Erythroblast (primary cell): ENCODE results near the gene ZNF582.
"Not testable (repeated sequence)": the region's sequence is repeated elsewhere in the genome, so short reads cannot be mapped to it uniquely, and the experiment has no call there.

Experiments
- DNase-seq, 2 experiments: peaks; one replicate each; lab custom pipeline; 2025; lab: John Stamatoyannopoulos, UW
- GATA1 ChIP-seq: IDR thresholded peaks from 2 replicates; pipeline ENCODE4 v1.6.1; 2011; ENCODE audit warnings: low read depth, mild to moderate bottlenecking, control low read depth, low read length, moderate library complexity
- POLR2A ChIP-seq: IDR thresholded peaks from 2 replicates; pipeline ENCODE4 v1.6.1; 2011; ENCODE audit warnings: mild to moderate bottlenecking, low read length

The ZNF582 gene

DNA sequence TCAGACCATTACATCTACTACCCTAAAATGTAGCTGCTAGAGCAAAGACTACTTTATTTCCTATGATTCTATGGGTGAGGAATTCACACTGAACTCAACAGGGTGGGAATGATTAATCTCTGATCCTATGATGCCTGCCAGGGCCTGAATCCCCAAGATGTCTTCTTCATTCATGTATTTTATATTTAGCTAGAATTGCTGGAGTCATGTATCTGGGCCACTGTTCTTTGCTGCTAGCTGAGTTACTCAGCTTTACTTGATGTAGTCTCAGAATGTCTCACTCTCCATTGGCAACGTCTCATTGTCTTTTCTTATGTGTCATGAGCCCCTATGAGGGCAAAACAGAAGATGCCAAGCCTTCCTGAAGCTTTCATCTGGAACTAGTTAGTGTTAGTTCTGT, 21.1 kb downstream of the ZNF582 start:
- TF ChIP-seq GATA1 (no peak), POLR2A (no peak)
- no peak for DNase-seq

DNA sequence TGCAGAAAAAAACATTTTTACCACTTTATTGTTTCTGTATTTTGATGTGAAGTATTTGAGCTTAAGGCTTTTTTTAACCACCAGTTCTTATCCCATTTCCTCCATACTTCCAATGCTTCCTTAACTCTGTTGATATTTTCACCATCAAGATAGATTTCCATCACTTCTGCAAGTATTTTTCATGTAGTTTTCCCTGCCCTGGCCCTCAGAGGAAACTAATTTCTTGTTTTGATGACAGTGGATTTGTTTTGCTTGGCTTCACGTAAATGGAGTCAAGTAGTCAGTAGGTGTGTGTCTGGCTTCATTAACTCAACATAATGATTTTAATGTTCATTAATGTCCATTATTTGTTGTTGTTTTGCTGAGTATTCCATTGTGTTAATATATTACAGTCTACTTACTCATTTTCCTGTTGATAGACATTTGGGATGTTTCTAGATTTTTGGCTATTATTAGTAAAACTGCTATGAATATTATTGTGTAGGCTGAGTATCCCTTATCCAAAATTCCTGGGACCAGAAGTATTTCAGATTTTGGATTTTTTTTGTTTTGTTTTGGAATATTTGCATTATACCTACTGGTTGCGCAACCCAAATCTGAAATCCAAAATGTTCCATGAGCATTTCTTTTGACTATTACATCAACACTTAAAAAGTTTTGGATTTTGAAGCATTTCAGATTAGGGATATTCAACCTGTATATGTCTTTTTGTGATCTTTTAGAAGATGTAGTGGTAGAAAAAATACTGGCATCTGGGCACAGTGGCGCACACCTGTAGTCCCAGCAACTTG, 23.3 kb downstream of the ZNF582 start:
- TF ChIP-seq POLR2A (no peak), GATA1 (no peak)
- DNase-seq: no peak

DNA sequence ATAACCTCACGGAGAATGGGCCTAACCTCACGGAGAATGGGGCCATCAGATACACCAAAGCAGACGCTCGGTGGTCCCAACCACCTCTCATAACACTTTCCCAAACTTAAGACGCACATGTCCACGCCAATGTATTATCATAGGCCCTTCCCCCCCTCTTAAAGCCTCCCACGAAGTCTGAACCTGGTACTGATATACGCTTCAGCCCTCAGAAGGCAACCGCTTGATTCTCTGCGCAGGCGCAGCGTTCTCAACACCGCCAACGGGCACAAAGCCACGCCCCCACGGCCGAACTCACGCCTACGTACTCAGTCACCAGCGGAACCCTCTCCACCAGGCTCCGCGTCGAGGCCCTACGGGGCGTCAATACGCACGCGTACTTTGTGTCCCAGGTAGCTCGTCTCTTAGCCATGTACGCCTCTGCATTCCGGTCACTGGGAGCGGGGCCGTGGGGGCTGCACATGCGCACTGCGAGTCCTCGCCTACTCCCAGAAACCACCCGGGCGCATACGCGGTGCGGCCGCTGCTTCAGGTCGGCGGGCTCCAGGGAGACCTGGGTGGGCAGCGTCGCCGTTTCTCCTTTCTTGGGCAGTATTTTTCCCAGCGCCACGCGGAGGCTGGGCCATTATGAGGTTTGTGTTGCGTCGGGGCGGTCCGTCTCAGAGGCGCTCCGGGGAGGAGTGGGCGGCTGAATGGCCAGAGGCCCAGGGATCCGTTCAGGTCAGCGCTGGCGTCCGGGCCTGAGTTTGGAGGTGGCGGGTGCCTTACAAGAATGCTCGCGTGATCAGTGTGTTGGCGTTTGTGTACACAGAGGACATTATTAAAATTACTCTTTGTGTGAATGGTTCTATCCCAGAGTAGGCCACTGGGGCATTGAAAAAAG, 25.3 kb downstream of the ZNF582 start:
- TF ChIP-seq POLR2A (peak; percentile 62), GATA1 (no peak)
- DNase-seq: peak; percentile 93 to 94

DNA sequence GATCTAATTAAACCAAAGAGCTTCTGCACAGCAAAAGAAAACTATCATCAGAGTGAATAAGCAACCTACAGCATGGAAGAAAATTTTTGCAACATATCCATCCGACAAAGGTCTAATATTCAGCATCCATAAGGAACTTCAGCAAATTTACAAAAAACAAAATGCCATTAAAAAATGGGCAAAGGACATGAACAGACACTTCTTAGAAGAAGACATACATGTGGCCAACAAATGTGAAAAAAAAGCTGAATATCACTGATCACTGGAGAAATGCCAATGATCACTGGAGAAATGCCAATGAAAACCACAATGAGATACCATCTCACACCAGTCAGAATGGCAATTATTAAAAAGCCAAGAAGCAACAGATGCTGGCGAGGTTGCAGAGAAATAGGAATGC, 32.5 kb downstream of the ZNF582 start:
- peak in 1 of 2 experiments; percentile 16 for DNase-seq
- no peak for TF ChIP-seq POLR2A
- no peak for TF ChIP-seq GATA1

DNA sequence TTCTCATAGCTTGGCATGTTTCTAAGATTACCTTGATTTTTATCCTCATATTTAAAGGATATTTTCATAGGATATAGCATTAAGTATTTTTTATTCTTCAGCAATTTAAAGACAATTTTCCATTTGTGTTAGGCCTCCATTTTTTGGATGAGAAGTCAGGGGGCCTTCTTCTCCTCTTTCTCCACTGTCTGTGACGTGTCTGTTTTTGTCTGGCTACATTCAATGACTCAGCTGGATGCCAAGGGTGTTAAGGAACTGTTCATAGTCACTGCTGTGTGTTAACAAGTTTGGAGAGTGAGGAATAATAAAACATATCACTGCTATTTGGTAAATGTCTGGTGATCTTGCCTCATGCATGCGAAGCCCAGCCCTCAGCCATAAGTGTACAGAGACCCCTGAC, 36.4 kb downstream of the ZNF582 start:
- no peak for DNase-seq

DNA sequence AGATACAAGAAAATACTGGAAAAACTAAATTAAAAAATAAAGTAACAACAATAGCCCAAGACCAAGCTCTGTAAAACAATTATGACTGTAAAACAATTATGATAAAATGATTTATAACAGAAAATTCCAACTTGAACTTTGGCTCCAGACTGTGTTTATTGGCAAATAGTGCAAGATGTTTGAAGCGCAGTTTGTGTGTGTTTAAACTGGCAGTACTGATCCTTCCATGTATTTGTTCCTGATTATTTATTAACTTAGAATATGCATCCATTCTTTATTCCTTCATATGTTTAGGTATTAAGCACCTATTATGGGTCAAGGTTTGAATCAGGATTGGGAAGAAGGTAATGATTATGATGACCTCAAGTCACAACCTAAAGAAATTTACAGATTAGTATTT, 37.8 kb downstream of the ZNF582 start:
- DNase-seq: no peak
- no peak for TF ChIP-seq GATA1
- no peak for TF ChIP-seq POLR2A

More for the DNA sequence above, 36.4 kb downstream of the ZNF582 start:
- TF ChIP-seq POLR2A (no peak), GATA1 (no peak)

DNA sequence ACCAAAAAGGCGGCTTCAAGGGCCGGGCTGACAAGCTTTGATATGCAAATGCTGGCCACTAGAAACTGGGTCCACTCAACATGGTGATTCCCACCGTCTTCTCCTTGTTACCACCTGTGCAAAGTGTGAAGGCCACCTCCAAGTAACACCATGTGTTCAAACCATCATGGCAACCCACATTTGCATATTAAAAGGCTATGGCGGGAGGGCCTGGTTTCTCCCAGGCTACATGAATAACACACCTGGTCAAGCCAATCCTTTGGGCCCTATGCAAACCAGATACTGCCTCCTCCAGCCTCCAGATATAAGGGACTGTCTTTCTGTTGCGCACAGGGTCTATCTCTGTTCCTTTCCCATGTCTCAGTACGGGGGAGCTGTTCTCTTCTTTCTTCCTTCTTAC, 42.1 kb downstream of the ZNF582 start:
- TF ChIP-seq POLR2A (no peak), GATA1 (no peak)
- no peak for DNase-seq

DNA sequence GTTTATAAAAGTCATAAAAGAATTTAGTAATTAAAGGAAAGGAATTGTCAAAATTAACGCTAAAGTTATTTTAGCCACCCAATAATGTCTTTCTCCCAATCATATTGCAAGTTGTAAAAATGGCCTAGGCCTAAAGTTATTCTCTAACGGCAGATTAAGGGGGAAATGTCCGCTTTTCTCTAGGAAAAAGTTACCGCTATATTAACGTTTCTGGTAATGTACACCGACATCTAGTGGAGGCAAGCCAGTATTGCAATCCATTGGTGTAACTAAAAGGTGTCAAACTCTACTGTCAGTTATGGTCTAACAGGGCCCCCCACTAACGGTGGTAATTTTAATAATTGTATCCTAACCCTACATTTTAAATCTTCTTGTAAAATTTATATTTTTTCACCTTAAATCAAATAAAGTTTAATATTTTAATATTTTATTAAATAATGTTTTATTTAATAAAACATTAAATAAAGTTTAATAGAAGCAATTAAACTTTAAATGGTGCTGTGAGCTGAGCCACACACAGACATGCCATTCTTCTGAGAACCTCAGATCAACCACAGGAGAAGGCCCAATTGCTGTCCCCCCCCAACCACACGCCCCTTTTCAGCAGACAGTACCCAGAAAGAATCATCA, 42.8 kb downstream of the ZNF582 start:
- peak; percentile 74 to 80 for DNase-seq
- no peak for TF ChIP-seq GATA1
- no peak for TF ChIP-seq POLR2A

DNA sequence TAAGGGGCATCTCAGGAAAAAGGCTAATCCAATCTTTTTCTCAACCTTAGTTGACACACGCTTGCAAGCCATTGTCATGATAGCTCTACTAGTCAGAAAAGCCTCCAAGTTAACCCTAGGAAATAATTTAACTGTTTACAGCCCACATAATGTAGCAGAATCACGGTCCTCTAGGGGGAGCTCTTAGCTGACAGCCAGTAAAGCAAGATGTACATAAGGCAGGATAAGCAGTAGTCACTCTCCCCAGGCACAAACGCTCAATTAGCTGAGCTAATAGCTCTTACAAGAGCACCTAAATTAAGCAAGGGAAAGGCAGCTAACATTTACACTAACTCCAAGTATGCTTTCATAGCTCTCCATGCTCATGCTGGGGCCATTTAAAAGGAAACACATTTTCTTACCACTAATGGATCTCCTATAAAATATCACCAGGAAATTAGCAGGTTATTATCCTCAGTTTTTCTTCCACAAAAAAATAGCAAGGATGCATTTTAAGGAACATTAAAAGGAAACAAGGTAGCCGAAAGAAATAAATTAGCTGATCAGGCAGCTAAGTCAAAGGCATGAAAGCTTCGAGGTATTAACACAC, 45.0 kb downstream of the ZNF582 start:
- TF ChIP-seq POLR2A (no peak), GATA1 (no peak)
- DNase-seq: peak; percentile 53 to 60

DNA sequence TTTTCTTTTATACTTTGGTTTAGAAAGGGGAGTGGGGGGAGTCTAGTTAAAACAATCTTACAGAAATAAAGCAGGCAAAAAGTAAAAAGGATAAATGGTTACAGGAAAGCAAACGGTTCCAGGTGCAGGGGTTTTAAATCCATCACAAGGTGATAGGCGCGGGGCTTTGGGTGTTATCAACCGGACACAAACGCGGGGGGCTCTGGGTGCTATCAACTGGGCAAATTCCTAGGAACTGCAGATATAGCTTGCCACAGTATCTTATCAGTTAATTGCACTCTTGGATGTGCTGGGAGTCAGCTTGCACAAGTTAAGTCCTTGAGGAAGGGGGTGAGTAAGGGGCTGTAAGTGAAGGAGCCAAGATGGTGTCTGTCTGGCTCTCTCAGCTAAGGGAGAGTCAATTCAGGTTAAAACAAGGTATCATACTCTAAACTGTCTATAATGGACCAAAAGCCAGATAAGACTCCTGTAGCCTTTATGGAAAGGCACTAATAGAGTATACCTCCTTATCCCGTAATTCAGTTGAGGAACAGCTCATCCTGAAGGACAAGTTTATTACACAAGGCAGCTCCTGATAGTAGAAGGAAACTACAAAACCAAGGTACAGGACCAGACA, 46.1 kb downstream of the ZNF582 start:
- TF ChIP-seq POLR2A: no peak
- no peak for TF ChIP-seq GATA1

DNA sequence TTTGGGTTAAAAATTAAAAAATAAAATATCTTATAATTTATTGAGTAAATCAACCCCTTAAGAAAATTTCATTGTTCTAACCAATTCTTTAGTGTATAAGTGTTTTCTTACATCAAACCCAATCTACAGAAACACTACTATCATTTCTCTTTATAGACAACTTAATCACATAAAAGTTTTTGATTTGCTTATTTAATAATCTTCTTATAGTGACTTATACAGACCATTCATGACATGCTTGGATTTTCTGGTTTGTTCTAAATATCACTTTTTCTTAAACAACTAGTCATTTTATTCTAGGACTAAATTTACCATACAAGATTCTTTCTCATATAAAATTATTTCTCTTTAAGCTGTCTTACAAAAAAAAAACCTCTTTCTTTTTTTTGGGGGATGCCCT, 51.4 kb downstream of the ZNF582 start:
- DNase-seq: peak in 1 of 2 experiments; percentile 9
- TF ChIP-seq GATA1 (no peak), POLR2A (no peak)

More for the DNA sequence above, 46.1 kb downstream of the ZNF582 start:
- DNase-seq: peak in 1 of 2 experiments; percentile 30

DNA sequence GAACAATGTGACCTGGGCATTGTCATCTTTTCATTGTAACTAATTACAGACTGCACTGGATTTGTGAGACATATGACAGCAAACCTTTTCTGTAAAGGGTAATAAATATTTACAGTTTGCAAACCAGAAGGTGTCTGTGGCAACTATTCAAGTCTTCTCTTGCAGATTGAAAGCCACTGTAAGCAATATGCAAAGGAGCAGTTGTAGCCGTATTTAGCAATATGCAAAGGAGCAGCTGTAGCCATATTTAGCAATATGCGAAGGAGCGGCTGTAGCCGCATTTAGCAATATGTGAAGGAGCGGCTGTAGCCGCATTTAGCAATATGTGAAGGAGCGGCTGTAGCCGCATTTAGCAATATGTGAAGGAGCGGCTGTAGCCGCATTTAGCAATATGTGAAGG, 54.3 kb downstream of the ZNF582 start:
- DNase-seq: not testable (repeated sequence)

DNA sequence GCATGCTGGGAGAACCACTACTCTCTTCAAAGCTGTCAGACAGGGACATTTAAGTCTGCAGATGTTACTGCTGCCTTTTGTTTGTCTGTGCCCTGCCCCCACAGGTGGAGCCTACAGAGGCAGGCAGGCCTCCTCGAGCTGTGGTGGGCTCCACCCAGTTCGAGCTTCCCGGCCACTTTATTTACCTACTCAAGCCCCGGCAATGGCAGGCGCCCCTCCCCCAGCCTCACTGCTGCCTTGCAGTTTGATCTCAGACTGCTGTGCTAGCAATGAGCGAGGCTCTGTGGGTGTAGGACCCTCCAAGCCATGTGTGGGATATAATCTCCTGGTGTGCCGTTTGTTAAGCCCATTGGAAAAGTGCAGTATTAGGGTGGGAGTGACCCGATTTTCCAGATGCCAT, 56.3 kb downstream of the ZNF582 start:
- not testable (repeated sequence) for DNase-seq

DNA sequence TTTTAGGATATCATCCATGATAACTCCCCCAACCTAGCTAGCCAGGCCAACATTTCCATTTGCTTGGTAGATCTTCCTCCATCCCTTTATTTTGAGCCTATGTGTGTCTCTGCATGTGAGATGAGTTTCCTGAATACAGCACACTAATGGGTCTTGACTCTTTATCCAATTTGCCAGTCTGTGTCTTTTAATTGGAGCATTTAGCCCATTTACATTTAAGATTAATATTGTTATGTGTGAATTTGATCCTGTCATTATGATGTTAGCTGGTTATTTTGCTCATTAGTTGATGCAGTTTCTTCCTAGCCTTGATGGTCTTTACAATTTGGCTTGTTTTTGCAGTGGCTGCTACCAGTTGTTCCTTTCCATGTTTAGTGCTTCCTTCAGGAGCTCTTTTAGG, 58.0 kb downstream of the ZNF582 start:
- not testable (repeated sequence) for DNase-seq
